Islet precursor cell (in vitro differentiated cells): Measurements from ENCODE around the gene SLC5A11.
"Not testable (repeated sequence)": the region's sequence is repeated elsewhere in the genome, so short reads cannot be mapped to it uniquely, and the experiment has no call there.

Experiments
- DNase-seq: peaks from one replicate; pipeline ENCODE4 v3.0.0-alpha.2; 2018

The SLC5A11 gene

DNA sequence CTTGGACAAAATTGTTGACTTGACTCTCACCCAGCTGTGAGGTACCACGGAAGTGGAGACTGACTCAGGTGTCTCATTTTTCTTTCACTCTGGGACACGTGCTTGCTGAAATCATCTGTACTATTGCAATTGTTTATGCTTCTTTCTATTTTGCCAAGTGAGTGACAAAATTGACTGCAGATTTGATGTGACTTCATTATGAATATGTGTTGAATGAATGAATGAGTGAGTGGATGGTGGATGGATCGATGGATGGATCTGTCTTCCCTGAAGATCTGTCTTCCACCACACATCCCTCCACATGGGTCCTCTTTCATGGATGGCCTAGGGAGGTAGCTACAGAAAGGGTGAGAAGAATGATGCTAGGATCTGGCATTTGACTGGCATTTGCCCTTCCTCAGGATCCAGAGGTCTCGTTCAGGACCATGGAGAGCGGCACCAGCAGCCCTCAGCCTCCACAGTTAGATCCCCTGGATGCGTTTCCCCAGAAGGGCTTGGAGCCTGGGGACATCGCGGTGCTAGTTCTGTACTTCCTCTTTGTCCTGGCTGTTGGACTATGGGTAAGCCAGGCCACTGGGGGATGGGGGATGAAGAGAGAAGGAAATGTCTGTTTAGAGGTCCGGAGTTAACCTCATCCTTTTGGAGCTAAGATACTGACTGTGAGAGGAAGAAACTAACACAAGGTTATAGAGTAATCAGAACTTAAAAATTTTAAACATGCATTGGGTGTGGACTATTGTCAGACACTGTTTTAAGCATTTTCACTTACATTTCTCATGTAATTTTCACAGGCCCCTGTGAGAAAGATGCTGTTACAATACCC lies 12.7 kb downstream of the SLC5A11 start:
- peak; percentile 85 for DNase-seq

- no peak for DNase-seq
Measured at GRCh38 chr16:24861461-24861860, 15.7 kb downstream of the SLC5A11 start.

GRCh38 chr16:24863582-24864437 lies 18.0 kb downstream of the SLC5A11 start:
- no peak for DNase-seq

- DNase-seq, result peak; percentile 22
Measured at GRCh38 chr16:24869033-24869432, 23.3 kb downstream of the SLC5A11 start.

GRCh38 chr16:24871891-24872290 lies 26.1 kb downstream of the SLC5A11 start:
- DNase-seq, result peak; percentile 22

- no peak for DNase-seq
Measured at GRCh38 chr16:24873028-24873427, 27.3 kb downstream of the SLC5A11 start.

DNA sequence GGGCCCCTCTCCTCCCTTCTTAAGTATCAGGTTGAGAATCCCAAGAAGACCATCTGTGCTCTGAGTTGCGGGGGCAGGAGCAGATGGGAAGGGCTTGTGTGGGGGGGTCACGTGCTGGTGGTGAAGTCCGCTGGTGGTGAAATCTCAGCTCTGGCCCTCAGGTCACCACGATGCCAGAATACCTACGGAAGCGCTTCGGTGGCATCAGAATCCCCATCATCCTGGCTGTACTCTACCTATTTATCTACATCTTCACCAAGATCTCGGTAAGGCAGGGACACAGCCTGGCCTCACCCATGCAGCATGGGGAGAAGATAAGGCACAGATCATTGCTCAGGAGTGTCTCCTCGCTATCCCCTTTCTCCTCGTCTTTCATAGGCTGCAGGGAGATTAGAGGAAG lies 29.7 kb downstream of the SLC5A11 start:
- no peak for DNase-seq

GRCh38 chr16:24876231-24876630 lies 30.5 kb downstream of the SLC5A11 start:
- no peak for DNase-seq

GRCh38 chr16:24879684-24880083 lies 33.9 kb downstream of the SLC5A11 start:
- peak; percentile 7 for DNase-seq

DNA sequence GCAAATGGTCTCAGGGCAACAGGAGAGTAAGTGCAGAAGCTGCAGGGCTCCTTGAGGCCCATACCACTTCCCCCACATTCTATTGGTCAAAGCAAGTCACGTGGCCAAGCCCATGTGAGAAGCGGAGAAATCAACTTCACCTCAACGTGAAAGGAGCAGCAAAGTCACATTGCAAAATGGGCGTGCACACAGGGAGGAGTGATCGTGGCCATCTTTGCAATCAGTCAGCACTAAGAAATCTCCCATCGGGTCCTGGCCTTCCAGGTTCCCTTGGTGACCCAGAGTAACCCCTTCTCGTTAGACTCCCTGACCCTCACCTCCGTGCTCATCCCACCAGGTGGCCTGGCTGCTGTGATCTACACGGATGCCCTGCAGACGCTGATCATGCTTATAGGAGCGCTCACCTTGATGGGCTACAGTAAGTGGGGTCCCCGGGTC lies 38.0 kb downstream of the SLC5A11 start:
- DNase-seq, result peak; percentile 40

DNA sequence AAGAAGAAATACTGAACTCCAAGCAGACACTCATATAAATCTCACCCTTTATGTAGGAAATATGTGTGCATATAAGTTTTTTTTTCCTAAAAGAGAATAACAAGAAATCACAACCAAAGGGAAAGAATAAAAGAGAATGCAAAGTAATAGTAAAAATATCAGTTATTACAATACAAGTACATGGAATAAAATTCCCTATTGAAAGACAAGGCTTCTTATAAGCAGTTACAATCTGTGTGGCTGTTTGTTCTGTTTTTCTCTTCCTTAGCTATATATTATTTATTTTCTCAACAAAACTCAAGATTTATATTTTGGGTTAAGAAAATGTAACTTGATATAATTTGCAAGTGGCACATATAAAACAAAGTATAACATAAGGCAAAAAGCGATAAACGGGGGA lies 41.7 kb downstream of the SLC5A11 start:
- no peak for DNase-seq

GRCh38 chr16:24890746-24891145 lies 45.0 kb downstream of the SLC5A11 start:
- DNase-seq, result no peak

GRCh38 chr16:24896439-24896838 lies 50.7 kb downstream of the SLC5A11 start:
- no peak for DNase-seq

DNA sequence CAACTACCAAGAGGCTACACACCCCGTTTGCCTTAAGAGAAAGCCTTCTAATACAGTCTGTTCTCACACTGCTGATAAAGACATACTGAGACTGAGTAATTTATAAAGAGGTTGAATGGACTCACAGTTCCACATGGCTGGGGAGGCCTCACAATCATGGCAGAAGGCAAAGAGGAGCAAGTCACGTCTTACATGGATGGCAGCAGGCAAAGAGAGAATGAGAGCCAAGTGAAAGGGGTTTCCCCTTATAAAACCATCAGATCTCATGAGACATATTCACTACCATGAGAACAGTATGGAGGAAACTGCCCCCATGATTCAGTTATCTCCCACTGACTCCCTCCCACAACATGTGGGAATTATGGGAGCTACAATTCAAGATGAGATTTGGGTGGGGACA lies 51.8 kb downstream of the SLC5A11 start:
- DNase-seq, result not testable (repeated sequence)

DNA sequence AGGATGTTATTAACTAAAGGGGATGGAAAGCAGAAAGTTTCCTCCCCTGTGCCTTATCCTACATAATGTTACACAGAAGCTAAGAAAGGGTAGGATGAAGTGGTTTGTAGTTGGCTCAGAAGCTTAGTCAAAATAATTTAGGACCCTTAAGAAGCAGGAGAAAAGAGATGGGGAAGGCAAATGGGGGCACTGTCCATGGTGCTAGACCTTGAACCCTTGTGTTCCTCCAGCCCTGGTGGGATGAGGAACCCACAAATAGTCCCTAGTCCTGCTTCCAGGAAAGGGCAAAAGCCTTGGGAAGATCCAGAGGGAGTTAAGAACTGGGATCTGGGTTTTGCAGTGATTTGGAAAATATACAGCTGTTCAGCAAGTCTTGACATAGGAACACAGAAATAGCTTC lies 54.5 kb downstream of the SLC5A11 start:
- DNase-seq, result no peak

- DNase-seq, result no peak
Measured at GRCh38 chr16:24906199-24906808, 60.5 kb downstream of the SLC5A11 start.

- no peak for DNase-seq
Measured at GRCh38 chr16:24906901-24907300, 61.1 kb downstream of the SLC5A11 start.

GRCh38 chr16:24908716-24909115 lies 63.0 kb downstream of the SLC5A11 start:
- DNase-seq, result no peak

GRCh38 chr16:24909856-24910255 lies 64.1 kb downstream of the SLC5A11 start:
- no peak for DNase-seq

DNA sequence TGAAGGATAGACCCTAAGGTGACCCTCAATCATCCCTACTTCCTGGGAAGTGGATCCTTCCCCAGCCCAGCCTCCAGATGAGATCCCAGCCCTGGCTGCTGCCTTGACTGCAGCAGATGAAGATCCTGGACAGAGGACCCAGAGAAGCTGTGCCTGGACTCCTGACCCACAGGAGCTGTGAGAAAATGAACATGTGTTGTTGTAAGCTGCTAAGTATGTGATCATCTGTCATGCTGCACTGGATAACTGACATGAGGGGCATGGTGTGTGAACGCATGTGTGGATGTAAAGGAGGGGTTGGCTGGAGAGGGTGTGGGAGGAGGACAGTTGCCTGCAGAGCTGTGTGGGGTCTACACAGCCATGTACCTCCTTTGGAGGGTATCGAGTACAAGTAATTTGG lies 69.3 kb downstream of the SLC5A11 start:
- DNase-seq, result no peak

DNA sequence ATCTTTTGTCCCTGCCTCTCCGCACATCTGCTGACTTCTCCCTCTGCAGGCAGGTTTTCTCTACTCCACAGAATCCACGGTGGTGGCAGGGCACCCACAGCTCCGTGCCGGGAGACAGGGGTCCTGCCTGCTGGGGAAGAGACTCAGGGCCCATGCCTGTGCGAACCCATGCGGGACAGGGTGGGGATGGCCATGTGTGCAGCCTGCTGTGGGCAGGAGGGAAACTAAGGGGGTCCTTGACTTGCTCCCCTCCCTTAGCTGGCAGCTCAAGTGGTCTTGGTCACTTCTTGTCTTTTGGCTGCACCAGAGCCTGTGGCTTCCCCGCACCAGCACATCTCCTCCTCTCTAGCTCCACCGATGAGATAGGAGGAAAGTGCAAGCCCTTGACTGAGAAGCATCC lies 69.8 kb downstream of the SLC5A11 start:
- DNase-seq, result no peak

GRCh38 chr16:24917236-24917635 lies 71.5 kb downstream of the SLC5A11 start:
- DNase-seq, result no peak

GRCh38 chr16:24917891-24918290 lies 72.1 kb downstream of the SLC5A11 start:
- DNase-seq, result no peak

- no peak for DNase-seq
Measured at GRCh38 chr16:24918641-24919040, 72.9 kb downstream of the SLC5A11 start.
